SJSA1 (cell line): ENCODE data around the gene IGF2. TPM values are rescaled to one million over a fixed set of nuclear protein-coding genes. Genes with fewer than 3 reads are reported as not detected.
"Not testable (repeated sequence)": the region's sequence is repeated elsewhere in the genome, so short reads cannot be mapped to it uniquely, and the experiment has no call there.

Experiments used
- DNase-seq, 2 experiments: peaks; one replicate each; pipeline ENCODE4 v3.0.0-alpha.2; 2015 to 2020; ENCODE audit warnings: low spot score in 2 of 2, low read depth in 1 of 2
- H3K27ac ChIP-seq: fragments of 250-450 bp; sonication (Bioruptor Pico); 2 replicates; pipeline ENCODE4 v1.5.1; 2020; ENCODE audit warnings: mild to moderate bottlenecking, moderate library complexity
- H3K27me3 ChIP-seq: fragments of 250-450 bp; sonication (Bioruptor Pico); replicated peaks from 2 replicates; pipeline ENCODE4 v1.5.1; 2020; ENCODE audit warnings: mild to moderate bottlenecking, moderate library complexity
- H3K36me3 ChIP-seq: fragments of 250-450 bp; sonication (Bioruptor Pico); 2 replicates; pipeline ENCODE4 v1.5.1; 2020; ENCODE audit warnings: mild to moderate bottlenecking
- H3K4me1 ChIP-seq: fragments of 250-450 bp; sonication (Bioruptor Pico); replicated peaks from 2 replicates; pipeline ENCODE4 v1.6.1; 2021; ENCODE audit warnings: mild to moderate bottlenecking
- H3K4me3 ChIP-seq: fragments of 250-450 bp; sonication (Bioruptor Pico); 2 replicates; pipeline ENCODE4 v1.5.1; 2020; ENCODE audit warnings: mild to moderate bottlenecking
- H3K9me3 ChIP-seq: fragments of 250-450 bp; sonication (Bioruptor Pico); replicated peaks from 2 replicates; pipeline ENCODE4 v1.5.1; 2020; ENCODE audit warnings: mild to moderate bottlenecking
- total RNA-seq: library from RNA; depleted of rRNA; stranded (reverse); fragments of >200 nt; shearing (Covaris generic); gene quantifications from 2 replicates; pipeline ENCODE4 v1.2.3, GENCODE V29; 2014; rRNA removed

The IGF2 gene
- total RNA-seq = 29.7 and 31.5 TPM in 2 replicates

- Histone ChIP-seq H3K9me3 (peaks cover 6% of the 10 kb centered on the region; the same call in 1 of the 2 replicates), H3K4me3 (peak within 1 kb of the TSS; percentile 66), H3K36me3 (peaks cover 22% of the 10 kb centered on the region), H3K4me1 (peaks cover 48% of the 10 kb centered on the region), H3K27me3 (peaks cover 43% of the 10 kb centered on the region), H3K27ac (peak within 1 kb of the TSS; percentile 73)
- DNase-seq = peak in 1 of 2 experiments; percentile 53
Measured at GRCh38 chr11:2139123-2139521, at the start of gene IGF2. TSS of gene IGF2 (minus strand) at chr11:2139389. CDS start at chr11:2135523, 3,866 bp downstream.

GRCh38 chr11:2188745-2189144 lies 49.6 kb upstream of the IGF2 start:
- H3K36me3 ChIP-seq = no peaks in the 10 kb centered on the region
- no peaks in the 10 kb centered on the region for H3K4me1 ChIP-seq

GRCh38 chr11:2187280-2187707 lies 48.1 kb upstream of the IGF2 start:
- Histone ChIP-seq H3K4me3 (no peak overlapping the region), H3K36me3 (no peaks in the 10 kb centered on the region), H3K4me1 (no peaks in the 10 kb centered on the region)

More at GRCh38 chr11:2188745-2189144, 49.6 kb upstream of the IGF2 start:
- H3K4me3 ChIP-seq = no peak overlapping the region
- H3K27me3 ChIP-seq = peaks cover 43% of the 10 kb centered on the region
- DNase-seq = no peak
- H3K9me3 ChIP-seq = no peaks in the 10 kb centered on the region
- H3K27ac ChIP-seq = no peak overlapping the region

GRCh38 chr11:2186669-2187279 lies 47.6 kb upstream of the IGF2 start:
- H3K4me3 ChIP-seq = no peak overlapping the region
- no peak overlapping the region for H3K27ac ChIP-seq
- H3K9me3 ChIP-seq = no peaks in the 10 kb centered on the region
- peaks cover 47% of the 10 kb centered on the region for H3K27me3 ChIP-seq
- H3K36me3 ChIP-seq = no peaks in the 10 kb centered on the region
- no peaks in the 10 kb centered on the region for H3K4me1 ChIP-seq
- peak in 1 of 2 experiments; percentile 44 for DNase-seq

More at GRCh38 chr11:2187280-2187707, 48.1 kb upstream of the IGF2 start:
- DNase-seq = no peak
- no peak overlapping the region for H3K27ac ChIP-seq
- H3K27me3 ChIP-seq = peaks cover 47% of the 10 kb centered on the region
- H3K9me3 ChIP-seq = no peaks in the 10 kb centered on the region

GRCh38 chr11:2185324-2186085 lies 46.3 kb upstream of the IGF2 start:
- Histone ChIP-seq H3K9me3 (no peaks in the 10 kb centered on the region), H3K4me1 (peaks cover 7% of the 10 kb centered on the region), H3K36me3 (no peaks in the 10 kb centered on the region), H3K27ac (no peak overlapping the region), H3K4me3 (no peak overlapping the region), H3K27me3 (peaks cover 34% of the 10 kb centered on the region)
- DNase-seq = no peak

GRCh38 chr11:2182692-2183474 lies 43.7 kb upstream of the IGF2 start:
- H3K4me3 ChIP-seq = no peak overlapping the region
- peaks cover 22% of the 10 kb centered on the region for H3K4me1 ChIP-seq
- no peaks in the 10 kb centered on the region for H3K9me3 ChIP-seq
- H3K27ac ChIP-seq = no peak overlapping the region
- peaks cover 26% of the 10 kb centered on the region for H3K27me3 ChIP-seq
- DNase-seq = no peak
- no peaks in the 10 kb centered on the region for H3K36me3 ChIP-seq

GRCh38 chr11:2182075-2182474 lies 42.9 kb upstream of the IGF2 start:
- Histone ChIP-seq H3K27ac (no peak overlapping the region), H3K4me1 (peaks cover 22% of the 10 kb centered on the region), H3K9me3 (no peaks in the 10 kb centered on the region), H3K4me3 (no peak overlapping the region), H3K36me3 (no peaks in the 10 kb centered on the region), H3K27me3 (peaks cover 26% of the 10 kb centered on the region)
- DNase-seq = no peak

GRCh38 chr11:2180789-2181370 lies 41.7 kb upstream of the IGF2 start:
- no peak overlapping the region for H3K4me3 ChIP-seq
- H3K4me1 ChIP-seq = peaks cover 24% of the 10 kb centered on the region
- H3K9me3 ChIP-seq = no peaks in the 10 kb centered on the region
- no peak overlapping the region for H3K27ac ChIP-seq
- H3K36me3 ChIP-seq = no peaks in the 10 kb centered on the region
- DNase-seq = no peak
- H3K27me3 ChIP-seq = peaks cover 23% of the 10 kb centered on the region

GRCh38 chr11:2180347-2180746 lies 41.2 kb upstream of the IGF2 start:
- Histone ChIP-seq H3K9me3 (no peaks in the 10 kb centered on the region), H3K36me3 (no peaks in the 10 kb centered on the region), H3K27me3 (peaks cover 18% of the 10 kb centered on the region), H3K4me1 (peaks cover 29% of the 10 kb centered on the region), H3K27ac (no peak overlapping the region), H3K4me3 (no peak overlapping the region)
- DNase-seq = no peak

- Histone ChIP-seq H3K4me3 (no peak overlapping the region), H3K36me3 (no peaks in the 10 kb centered on the region), H3K4me1 (peaks cover 31% of the 10 kb centered on the region), H3K9me3 (no peaks in the 10 kb centered on the region), H3K27ac (no peak overlapping the region), H3K27me3 (peaks cover 10% of the 10 kb centered on the region)
- DNase-seq = no peak
Measured at GRCh38 chr11:2179516-2179915, 40.3 kb upstream of the IGF2 start.

- Histone ChIP-seq H3K36me3 (no peaks in the 10 kb centered on the region), H3K9me3 (no peaks in the 10 kb centered on the region), H3K4me1 (peaks cover 31% of the 10 kb centered on the region), H3K4me3 (no peak overlapping the region), H3K27me3 (peaks cover 6% of the 10 kb centered on the region), H3K27ac (no peak overlapping the region)
- DNase-seq = peak; percentile 40 to 80
Measured at GRCh38 chr11:2178906-2179494, 39.8 kb upstream of the IGF2 start.

GRCh38 chr11:2178055-2178773 lies 39.0 kb upstream of the IGF2 start:
- not testable (repeated sequence) for H3K27ac ChIP-seq, H3K27me3 ChIP-seq, H3K9me3 ChIP-seq, H3K4me3 ChIP-seq, H3K36me3 ChIP-seq, DNase-seq
- H3K4me1 ChIP-seq = peaks cover 31% of the 10 kb centered on the region

- Histone ChIP-seq H3K9me3 (no peaks in the 10 kb centered on the region), H3K27me3 (peaks cover 8% of the 10 kb centered on the region), H3K36me3 (no peaks in the 10 kb centered on the region), H3K4me1 (peaks cover 31% of the 10 kb centered on the region), H3K27ac (no peak overlapping the region), H3K4me3 (no peak overlapping the region)
- DNase-seq = no peak
Measured at GRCh38 chr11:2177076-2177475, 37.9 kb upstream of the IGF2 start.
